Heart left ventricle (tissue), 13 donors: ENCODE results near the gene MAD2L2.

Experiments
- CTCF ChIP-seq, 12 donors: fragments of 200-600 bp; sonication (generic) in 4 of 12; IDR thresholded peaks; one replicate each; pipeline versions ENCODE4 v1.5.0 to v1.8.0; 2018 to 2022; ENCODE audit warnings: antibody characterized with exemption in 12 of 12, mild to moderate bottlenecking in 5 of 12
- POLR2A ChIP-seq, 2 donors: fragments of 450-650 bp; IDR thresholded peaks; one replicate each; pipeline ENCODE4 v1.6.1; 2017; ENCODE audit warnings: antibody characterized with exemption in 2 of 2, mild to moderate bottlenecking in 2 of 2, moderate library complexity in 2 of 2
- donor health status: ischemic (EF 13 %, LVEDD 7.1; RV severe dilation, severe dysfunction).
- donor health status: DM: no; HTN: yes; CAD: no.
- donor health status: DM: no; HTN: no; CAD: no.
- donor health status: ischemic (EF 25% LVEDD 6.9; RV normal size, moderate dysfunction).
- donor health status: ischemic (EF 25% LVEDD 5.7; RV mildly dilated, moderate dysfunction).
- donor health status: ischemic (EF 35%, LVEDD 5.7; RV mildly dilated, moderate dysfunction).
- donor health status: nonischemic (EF 11% LVEDD 7.7; RV severe dilation, severe dysfunction).
- donor health status: DM: yes; HTN: yes; CAD: no.
- donor health status: PGD.
- donor health status: ischemic (EF 29% LVEDD 5.4; RV normal size, mild dysfunction).
- donor health status: nonischemic (EF 23%, LVEDD 6.1; RV moderate dilation, normal function).

DNA sequence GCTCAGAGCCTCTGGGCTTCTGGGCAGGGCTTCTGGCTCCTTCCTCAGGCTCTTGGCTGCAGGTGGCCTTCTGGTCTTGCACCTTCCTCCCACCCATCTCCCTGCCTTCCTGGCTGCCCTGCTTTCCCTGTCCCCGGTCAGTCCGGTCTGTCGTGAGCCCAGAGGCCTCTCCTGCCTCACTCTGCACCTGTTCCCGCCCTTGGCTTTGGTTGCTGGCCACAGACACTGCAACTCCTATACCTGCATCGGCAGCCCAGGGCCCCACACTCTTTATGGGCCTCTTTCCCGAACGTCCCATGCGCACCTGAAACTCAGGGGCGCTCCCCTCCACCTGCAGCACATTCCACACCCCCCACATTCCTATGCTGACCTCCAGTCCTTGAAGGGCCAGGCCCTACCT lies 34.6 kb downstream of the MAD2L2 start:
- TF ChIP-seq CTCF (IDR thresholded peaks at IDR 0.05) (no peak), POLR2A (IDR thresholded peaks at IDR 0.05) (no peak)
